ENCODE measurements around the gene SBK1.

SBK1 gene

DNA sequence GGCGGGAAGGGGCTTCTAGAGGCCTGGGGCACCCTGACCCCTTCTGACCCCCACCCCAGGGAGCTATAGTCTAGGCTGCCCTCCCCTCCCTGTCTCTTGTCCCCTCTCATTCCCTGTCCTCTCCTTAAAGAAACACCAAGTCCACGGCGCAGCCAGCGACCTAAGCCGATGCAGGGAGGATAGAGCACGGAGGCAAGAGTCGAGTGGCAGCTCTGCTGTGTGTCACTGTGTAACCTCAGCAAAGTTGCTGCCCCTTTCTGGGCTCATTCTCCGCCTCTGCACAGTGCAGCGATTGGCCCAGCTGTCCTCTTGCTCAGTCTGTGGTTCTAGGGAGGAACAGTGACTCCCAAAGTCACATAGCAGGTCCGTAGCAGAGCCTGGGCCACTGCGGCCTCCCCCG lies 36.5 kb upstream of the SBK1 start:
- ATAC-seq (ENCODE audit: insufficient read depth, low read depth) (no peak), DNase-seq (no peak)
- no peaks in the 10 kb centered on the region for H3K4me1 ChIP-seq (ENCODE audit: insufficient read depth, low read length)
- H3K9me3 ChIP-seq (ENCODE audit: insufficient read depth, low read length, severe bottlenecking) = no peaks in the 10 kb centered on the region
- H4K20me1 ChIP-seq (ENCODE audit: insufficient read depth, low read length) = no peaks in the 10 kb centered on the region; the same call in 1 of the 2 replicates
- no peak overlapping the region for H3K9ac ChIP-seq (ENCODE audit: low read depth, low read length)
- no peak overlapping the region for H3K4me2 ChIP-seq (ENCODE audit: insufficient read depth, low read length)
- TF ChIP-seq, protein P1, sequence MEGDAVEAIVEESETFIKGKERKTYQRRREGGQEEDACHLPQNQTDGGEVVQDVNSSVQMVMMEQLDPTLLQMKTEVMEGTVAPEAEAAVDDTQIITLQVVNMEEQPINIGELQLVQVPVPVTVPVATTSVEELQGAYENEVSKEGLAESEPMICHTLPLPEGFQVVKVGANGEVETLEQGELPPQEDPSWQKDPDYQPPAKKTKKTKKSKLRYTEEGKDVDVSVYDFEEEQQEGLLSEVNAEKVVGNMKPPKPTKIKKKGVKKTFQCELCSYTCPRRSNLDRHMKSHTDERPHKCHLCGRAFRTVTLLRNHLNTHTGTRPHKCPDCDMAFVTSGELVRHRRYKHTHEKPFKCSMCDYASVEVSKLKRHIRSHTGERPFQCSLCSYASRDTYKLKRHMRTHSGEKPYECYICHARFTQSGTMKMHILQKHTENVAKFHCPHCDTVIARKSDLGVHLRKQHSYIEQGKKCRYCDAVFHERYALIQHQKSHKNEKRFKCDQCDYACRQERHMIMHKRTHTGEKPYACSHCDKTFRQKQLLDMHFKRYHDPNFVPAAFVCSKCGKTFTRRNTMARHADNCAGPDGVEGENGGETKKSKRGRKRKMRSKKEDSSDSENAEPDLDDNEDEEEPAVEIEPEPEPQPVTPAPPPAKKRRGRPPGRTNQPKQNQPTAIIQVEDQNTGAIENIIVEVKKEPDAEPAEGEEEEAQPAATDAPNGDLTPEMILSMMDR (IDR thresholded peaks at IDR 0.05; ENCODE audit: borderline replicate concordance, extremely low read depth, low read length, poor library complexity, severe bottlenecking) = no peak
- no peak for TF ChIP-seq EZH2 (IDR thresholded peaks at IDR 0.05; ENCODE audit: borderline replicate concordance, low read depth, low read length, severe bottlenecking)
- H3K27me3 ChIP-seq (ENCODE audit: insufficient read depth, low read length, poor library complexity) = no peaks in the 10 kb centered on the region
- no peak overlapping the region for H3K27ac ChIP-seq (ENCODE audit: low read length)
- no peak overlapping the region for H2AFZ ChIP-seq (ENCODE audit: low read depth, low read length)
- H3K4me3 ChIP-seq (ENCODE audit: low read depth in 1 of 2, low read length in 2 of 2) = no peak overlapping the region
- no peaks in the 10 kb centered on the region for H3K36me3 ChIP-seq (ENCODE audit: insufficient read depth, low read length)
- H3K79me2 ChIP-seq (ENCODE audit: insufficient read depth, low read length) = no peaks in the 10 kb centered on the region

DNA sequence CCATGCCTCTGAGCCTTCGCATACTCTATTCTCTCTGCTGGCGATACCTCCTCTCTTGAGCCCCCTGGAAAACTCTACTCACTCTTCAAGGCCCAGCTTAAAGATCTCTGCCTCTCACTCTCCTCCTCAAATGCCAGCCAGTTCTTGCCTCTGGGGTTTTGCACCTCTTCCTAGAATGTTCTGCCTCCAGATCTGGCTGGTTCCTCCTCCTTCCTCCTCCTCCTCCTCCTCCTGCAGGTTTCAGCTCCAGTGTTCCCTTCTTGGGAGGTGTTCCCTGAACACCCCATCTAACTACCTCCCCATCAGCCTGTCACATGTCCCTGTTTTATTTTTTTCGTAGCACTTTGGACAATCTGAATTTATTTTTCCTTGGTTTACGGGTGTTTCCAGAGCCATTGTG lies 35.1 kb upstream of the SBK1 start:
- Histone ChIP-seq H3K79me2 (ENCODE audit: insufficient read depth, low read length) (no peaks in the 10 kb centered on the region), H3K4me3 (ENCODE audit: low read depth in 1 of 2, low read length in 2 of 2) (no peak overlapping the region), H3K9ac (ENCODE audit: low read depth, low read length) (no peak overlapping the region), H2AFZ (ENCODE audit: low read depth, low read length) (no peak overlapping the region), H3K27ac (ENCODE audit: low read length) (no peak overlapping the region), H3K4me1 (ENCODE audit: insufficient read depth, low read length) (no peaks in the 10 kb centered on the region), H4K20me1 (ENCODE audit: insufficient read depth, low read length) (no peaks in the 10 kb centered on the region; the same call in 1 of the 2 replicates), H3K36me3 (ENCODE audit: insufficient read depth, low read length) (no peaks in the 10 kb centered on the region), H3K27me3 (ENCODE audit: insufficient read depth, low read length, poor library complexity) (peaks cover 4% of the 10 kb centered on the region), H3K4me2 (ENCODE audit: insufficient read depth, low read length) (no peak overlapping the region), H3K9me3 (ENCODE audit: insufficient read depth, low read length, severe bottlenecking) (no peaks in the 10 kb centered on the region)
- ATAC-seq (ENCODE audit: insufficient read depth, low read depth) (no peak), DNase-seq (no peak)
- no peak for TF ChIP-seq EZH2 (IDR thresholded peaks at IDR 0.05; ENCODE audit: borderline replicate concordance, low read depth, low read length, severe bottlenecking)
- TF ChIP-seq, protein P1 (IDR thresholded peaks at IDR 0.05; ENCODE audit: borderline replicate concordance, extremely low read depth, low read length, poor library complexity, severe bottlenecking) = no peak

DNA sequence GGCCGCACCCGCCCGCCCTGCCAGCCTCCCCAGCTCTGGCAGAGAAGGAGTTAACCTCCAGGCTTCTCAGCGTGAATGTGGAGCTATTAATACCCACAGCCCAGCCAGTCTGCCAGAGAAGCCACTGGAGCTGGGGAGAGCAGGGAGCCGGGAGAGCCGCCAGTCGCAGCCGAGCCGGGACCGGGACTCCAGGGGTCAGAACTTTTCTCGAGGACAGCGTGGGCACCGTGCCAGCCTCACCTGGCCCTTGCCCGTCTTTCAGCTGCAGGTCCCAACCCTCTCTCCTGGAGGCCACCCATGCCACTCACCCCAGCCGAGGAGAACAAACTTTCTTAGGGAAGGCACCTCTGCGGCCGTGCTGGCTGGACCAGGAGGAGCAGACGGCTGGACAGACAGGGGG lies 33.8 kb upstream of the SBK1 start:
- Histone ChIP-seq H3K27me3 (ENCODE audit: insufficient read depth, low read length, poor library complexity) (peaks cover 4% of the 10 kb centered on the region), H3K4me2 (ENCODE audit: insufficient read depth, low read length) (no peak overlapping the region), H2AFZ (ENCODE audit: low read depth, low read length) (no peak overlapping the region), H3K36me3 (ENCODE audit: insufficient read depth, low read length) (no peaks in the 10 kb centered on the region), H4K20me1 (ENCODE audit: insufficient read depth, low read length) (no peaks in the 10 kb centered on the region; the same call in 1 of the 2 replicates), H3K4me3 (ENCODE audit: low read depth in 1 of 2, low read length in 2 of 2) (no peak overlapping the region), H3K79me2 (ENCODE audit: insufficient read depth, low read length) (no peaks in the 10 kb centered on the region), H3K9me3 (ENCODE audit: insufficient read depth, low read length, severe bottlenecking) (no peaks in the 10 kb centered on the region), H3K4me1 (ENCODE audit: insufficient read depth, low read length) (no peaks in the 10 kb centered on the region), H3K27ac (ENCODE audit: low read length) (no peak overlapping the region), H3K9ac (ENCODE audit: low read depth, low read length) (no peak overlapping the region)
- no peak for ATAC-seq (ENCODE audit: insufficient read depth, low read depth)
- TF ChIP-seq EZH2 (IDR thresholded peaks at IDR 0.05; ENCODE audit: borderline replicate concordance, low read depth, low read length, severe bottlenecking) = no peak
- TF ChIP-seq, protein P1 (IDR thresholded peaks at IDR 0.05; ENCODE audit: borderline replicate concordance, extremely low read depth, low read length, poor library complexity, severe bottlenecking) = no peak
- DNase-seq = no peak

Data from DND-41 (cell line).